Calu3 (cell line): ENCODE measurements around the gene CARD14. TPM values are rescaled to one million over a fixed set of nuclear protein-coding genes. Genes with fewer than 3 reads are reported as not detected.

ENCODE experiments used
- BruUV-seq: library from RNA; stranded (reverse); fragments of 400-500 nt; replicated peaks from 2 replicates; lab custom pipeline; 2021; lab: Mats Ljungman, UMichigan
- CTCF ChIA-PET: fragments of 300-600 bp; sonication (Branson Sonifier 250); formaldehyde crosslinking; loops from one replicate; lab custom pipeline; 2022; ENCODE audit warnings: antibody characterized with exemption; lab: Charles Lee
- DNase-seq: peaks from one replicate; pipeline ENCODE4 v3.0.0; 2022
- H3K27ac Mint-ChIP-seq: one replicate; pipeline ENCODE4 v1.8.0; 2022; ENCODE audit warnings: mixed read lengths; ENCODE audit not compliant: unreplicated experiment
- H3K27me3 Mint-ChIP-seq: one replicate; pipeline ENCODE4 v1.8.0; 2022; ENCODE audit warnings: mixed read lengths; ENCODE audit not compliant: unreplicated experiment
- H3K36me3 Mint-ChIP-seq: one replicate; pipeline ENCODE4 v1.8.0; 2022; ENCODE audit warnings: mild to moderate bottlenecking, moderate library complexity, mixed read lengths; ENCODE audit not compliant: insufficient read depth, unreplicated experiment
- H3K4me1 Mint-ChIP-seq: one replicate; pipeline ENCODE4 v1.8.0; 2022; ENCODE audit warnings: mild to moderate bottlenecking, low read depth, mixed read lengths; ENCODE audit not compliant: unreplicated experiment
- H3K4me3 Mint-ChIP-seq: one replicate; pipeline ENCODE4 v1.8.0; 2022; ENCODE audit warnings: mild to moderate bottlenecking, low read depth, moderate library complexity, mixed read lengths; ENCODE audit not compliant: unreplicated experiment
- H3K9me3 Mint-ChIP-seq: one replicate; pipeline ENCODE4 v1.8.0; 2022; ENCODE audit warnings: low read depth, mixed read lengths; ENCODE audit not compliant: unreplicated experiment
- intact Hi-C: fragments of 100-400 bp; cut with micrococcal nuclease; formaldehyde crosslinking; loops from one replicate; pipeline ENCODE4 v1.10.0; 2022; ENCODE audit not compliant: unreplicated experiment
- total RNA-seq: library from RNA; stranded (reverse); gene quantifications from 2 replicates; pipeline ENCODE4 v1.2.3, GENCODE V29; 2022
- TF ChIP-seq, protein P1 (sequence below): fragments of 200-600 bp; IDR thresholded peaks from one replicate; pipeline ENCODE4 v1.8.0; 2022; ENCODE audit warnings: antibody characterized with exemption; ENCODE audit not compliant: unreplicated experiment

CARD14 gene
- total RNA-seq, 1 experiment from 2014 or later, result 7.4 TPM

DNA sequence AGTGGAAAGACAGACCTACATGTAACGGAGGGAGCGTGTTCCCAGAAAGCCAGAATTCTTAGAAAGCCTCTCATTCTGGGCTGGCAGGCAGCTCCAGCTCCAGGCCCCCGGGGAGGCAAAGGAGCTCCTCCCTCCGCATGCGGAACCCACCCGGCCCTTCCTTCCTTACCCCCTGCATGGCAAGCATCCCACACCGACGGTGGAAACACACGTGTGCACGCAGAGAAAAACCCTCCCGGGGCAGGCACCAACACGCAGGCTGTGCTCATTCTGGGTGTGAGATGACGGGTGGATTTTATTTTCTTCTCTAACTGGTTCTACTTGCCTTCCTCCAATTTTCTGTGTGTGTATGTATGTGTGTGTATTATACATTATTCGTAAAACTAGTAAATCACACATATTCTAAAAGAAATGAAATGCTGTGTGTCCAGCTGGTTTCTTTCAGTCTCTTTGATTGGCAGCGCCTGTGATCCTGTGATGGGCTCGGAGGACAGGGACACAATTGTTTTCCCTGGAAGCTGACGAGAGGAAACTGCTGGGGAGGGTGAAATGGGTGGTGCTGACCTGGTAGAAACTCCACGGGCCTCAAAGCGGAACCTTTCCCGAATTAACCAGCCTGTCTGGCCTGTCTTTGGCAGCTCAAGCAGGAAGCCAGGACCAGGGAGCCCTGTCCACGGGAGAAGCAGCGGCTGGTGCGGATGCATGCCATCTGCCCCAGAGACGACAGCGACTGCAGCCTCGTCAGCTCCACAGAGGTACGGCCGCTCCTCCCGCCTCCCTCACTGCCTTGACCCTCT, 22.2 kb downstream of the CARD14 start:
- intact Hi-C loops, result no loop called here
- CTCF ChIA-PET, result no interaction called here
- TF ChIP-seq, protein P1, sequence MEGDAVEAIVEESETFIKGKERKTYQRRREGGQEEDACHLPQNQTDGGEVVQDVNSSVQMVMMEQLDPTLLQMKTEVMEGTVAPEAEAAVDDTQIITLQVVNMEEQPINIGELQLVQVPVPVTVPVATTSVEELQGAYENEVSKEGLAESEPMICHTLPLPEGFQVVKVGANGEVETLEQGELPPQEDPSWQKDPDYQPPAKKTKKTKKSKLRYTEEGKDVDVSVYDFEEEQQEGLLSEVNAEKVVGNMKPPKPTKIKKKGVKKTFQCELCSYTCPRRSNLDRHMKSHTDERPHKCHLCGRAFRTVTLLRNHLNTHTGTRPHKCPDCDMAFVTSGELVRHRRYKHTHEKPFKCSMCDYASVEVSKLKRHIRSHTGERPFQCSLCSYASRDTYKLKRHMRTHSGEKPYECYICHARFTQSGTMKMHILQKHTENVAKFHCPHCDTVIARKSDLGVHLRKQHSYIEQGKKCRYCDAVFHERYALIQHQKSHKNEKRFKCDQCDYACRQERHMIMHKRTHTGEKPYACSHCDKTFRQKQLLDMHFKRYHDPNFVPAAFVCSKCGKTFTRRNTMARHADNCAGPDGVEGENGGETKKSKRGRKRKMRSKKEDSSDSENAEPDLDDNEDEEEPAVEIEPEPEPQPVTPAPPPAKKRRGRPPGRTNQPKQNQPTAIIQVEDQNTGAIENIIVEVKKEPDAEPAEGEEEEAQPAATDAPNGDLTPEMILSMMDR, result no peak
- DNase-seq, result no peak
- BruUV-seq, result no TSS peak
- H3K4me3 Mint-ChIP-seq, result no peak overlapping the region
- peaks cover 7% of the 10 kb centered on the region for H3K4me1 Mint-ChIP-seq
- no peaks in the 10 kb centered on the region for H3K36me3 Mint-ChIP-seq
- no peak overlapping the region for H3K27ac Mint-ChIP-seq
- no peaks in the 10 kb centered on the region for H3K27me3 Mint-ChIP-seq
- no peaks in the 10 kb centered on the region for H3K9me3 Mint-ChIP-seq

DNA sequence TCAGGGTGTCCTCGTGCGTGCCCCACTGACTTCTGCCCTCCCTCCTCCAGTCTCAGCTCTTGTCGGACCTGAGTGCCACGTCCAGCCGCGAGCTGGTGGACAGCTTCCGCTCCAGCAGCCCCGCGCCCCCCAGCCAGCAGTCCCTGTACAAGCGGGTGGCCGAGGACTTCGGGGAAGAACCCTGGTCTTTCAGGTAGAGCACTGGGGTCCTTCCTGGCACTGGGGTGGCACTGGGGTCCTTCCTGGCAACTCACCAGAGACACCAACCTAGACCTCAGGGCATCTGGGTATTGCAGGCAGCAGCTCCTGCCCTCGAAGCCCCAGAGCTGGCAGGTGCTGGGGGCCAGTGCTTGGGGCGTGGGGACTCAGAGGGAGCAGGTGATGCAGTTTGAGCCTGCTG, 25.3 kb downstream of the CARD14 start:
- DNase-seq, result no peak
- TF ChIP-seq, protein P1, result no peak
- Mint-ChIP-seq H3K27ac (no peak overlapping the region), H3K27me3 (no peaks in the 10 kb centered on the region), H3K4me1 (no peaks in the 10 kb centered on the region), H3K4me3 (no peak overlapping the region), H3K36me3 (peaks cover 5% of the 10 kb centered on the region), H3K9me3 (no peaks in the 10 kb centered on the region)
- BruUV-seq, result no TSS peak
- CTCF ChIA-PET, result no interaction called here
- intact Hi-C loops, result no loop called here

DNA sequence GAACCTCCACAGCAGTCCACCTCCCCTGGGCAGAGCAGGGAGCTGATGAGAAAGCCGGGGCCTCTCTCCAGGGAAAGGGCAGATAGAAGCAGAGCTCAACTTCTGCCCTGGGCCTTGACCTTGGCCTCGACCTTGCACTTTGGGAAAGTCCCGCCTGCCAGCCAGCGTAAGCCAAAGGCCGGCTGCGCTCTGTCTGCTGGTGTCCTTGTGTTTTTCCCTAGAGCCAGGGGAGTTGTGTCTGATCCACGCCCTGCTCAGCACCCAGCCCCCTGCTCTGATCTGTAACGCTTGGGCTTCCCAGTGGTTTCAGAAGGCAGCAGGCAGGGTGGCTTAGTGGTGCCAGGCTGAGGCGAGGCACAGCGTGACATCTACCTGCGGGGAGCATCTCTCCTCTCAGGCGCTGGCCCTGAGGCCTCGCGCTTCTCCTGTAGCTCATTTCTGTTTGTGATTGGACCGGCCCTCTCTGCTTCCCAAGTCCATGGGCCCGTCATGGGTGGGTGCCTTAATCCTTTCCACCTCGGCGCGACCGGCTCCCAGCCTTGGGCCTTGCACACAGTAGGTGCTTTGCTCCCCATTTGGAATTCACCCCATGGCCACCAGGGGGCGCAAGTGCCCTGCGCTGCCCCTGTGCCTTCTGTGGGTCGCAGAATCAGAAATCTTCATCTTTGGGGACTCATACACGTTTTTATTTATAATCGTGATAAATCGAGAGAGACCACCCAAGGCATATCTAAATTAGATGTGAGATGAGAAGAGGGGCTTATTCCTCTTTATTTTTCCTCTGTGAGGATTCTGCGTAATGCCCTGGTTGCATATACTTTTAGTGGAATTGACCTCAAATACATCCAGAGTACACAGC, 26.1 kb downstream of the CARD14 start:
- peak; percentile 26 for DNase-seq
- no peak overlapping the region for H3K4me3 Mint-ChIP-seq

DNA sequence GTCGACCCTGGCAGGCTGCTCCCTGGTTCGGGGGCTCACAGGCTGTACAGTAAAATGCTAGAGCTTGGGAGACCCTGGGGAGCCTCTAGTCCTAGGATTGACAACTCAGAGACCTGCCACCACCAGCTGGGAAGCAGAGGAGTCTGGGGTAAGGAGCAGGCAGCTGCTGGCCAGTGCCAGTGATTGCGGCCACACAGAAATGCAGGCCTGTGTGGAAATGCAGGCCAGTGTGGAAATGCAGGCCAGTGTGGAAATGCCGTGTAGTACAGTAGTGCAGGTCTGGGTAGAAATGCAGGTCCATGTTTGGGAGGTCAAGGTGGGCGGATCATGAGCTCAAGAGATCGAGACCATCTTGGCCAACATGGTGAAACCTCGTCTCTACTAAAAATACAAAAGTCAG, 26.8 kb downstream of the CARD14 start:
- TF ChIP-seq, protein P1, result no peak
- no peak for DNase-seq
- BruUV-seq, result no TSS peak
- intact Hi-C loops, result no loop called here
- H3K4me1 Mint-ChIP-seq, result no peaks in the 10 kb centered on the region
- no peak overlapping the region for H3K4me3 Mint-ChIP-seq
- no peaks in the 10 kb centered on the region for H3K9me3 Mint-ChIP-seq
- H3K27me3 Mint-ChIP-seq, result no peaks in the 10 kb centered on the region
- peaks cover 5% of the 10 kb centered on the region for H3K36me3 Mint-ChIP-seq
- H3K27ac Mint-ChIP-seq, result no peak overlapping the region
- CTCF ChIA-PET, result interaction anchor here (0.6 to 0.7 kb wide), 3 partner anchors 16 to 267 kb away, joined by 3 to 6 read pairs (median 3); no protein-coding TSS in a partner anchor

More for the DNA sequence above, 26.1 kb downstream of the CARD14 start:
- no peaks in the 10 kb centered on the region for H3K27me3 Mint-ChIP-seq
- TF ChIP-seq, protein P1, result peak; percentile 94
- H3K4me1 Mint-ChIP-seq, result no peaks in the 10 kb centered on the region
- BruUV-seq, result no TSS peak
- intact Hi-C loops, result no loop called here
- H3K36me3 Mint-ChIP-seq, result peaks cover 5% of the 10 kb centered on the region
- H3K27ac Mint-ChIP-seq, result no peak overlapping the region
- no peaks in the 10 kb centered on the region for H3K9me3 Mint-ChIP-seq
- CTCF ChIA-PET, result interaction anchor here (0.6 kb wide), 2 partner anchors 15 to 25 kb away, joined by 3 read pairs; partner anchors contain the start of gene SLC26A11
